Measurements from ENCODE around the gene HOXB2. TPM values are rescaled to one million over a fixed set of nuclear protein-coding genes. Genes with fewer than 3 reads are reported as not detected.

HOXB2 gene
- total RNA-seq, 6 experiments from 2014 or later: 1.1 to 1.9 (median 1.5) TPM

DNA sequence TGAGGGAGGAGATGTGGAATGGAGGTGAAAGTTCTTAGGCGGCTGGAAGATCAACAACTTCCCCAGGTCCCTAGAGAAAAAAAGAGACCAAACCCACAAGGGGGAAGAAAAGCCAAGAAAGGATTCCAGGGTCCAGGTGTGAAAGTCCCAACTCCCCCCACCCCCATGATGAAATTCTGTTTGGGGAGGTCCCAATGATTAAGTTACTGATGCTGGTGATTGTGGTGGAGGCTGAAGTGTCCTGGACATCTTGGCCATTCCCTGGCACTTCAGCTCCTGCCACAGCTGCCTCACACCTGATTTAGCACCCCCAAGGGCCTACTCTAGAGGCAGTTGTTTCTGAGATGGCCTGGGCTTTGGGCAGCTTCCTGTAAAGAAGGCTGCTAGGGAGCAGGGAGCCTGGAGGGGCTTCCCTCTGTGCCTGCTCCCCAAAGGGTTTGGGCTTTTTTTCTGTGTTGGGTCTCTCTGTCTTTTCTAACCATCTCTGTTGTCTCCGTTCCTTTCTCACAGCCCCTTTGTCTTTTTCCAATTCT, 20.2 kb upstream of the HOXB2 start:
- Histone ChIP-seq H3K4me3 (no peak overlapping the region), H3K9me3 (no peaks in the 10 kb centered on the region), H3K36me3 (no peaks in the 10 kb centered on the region), H3K27me3 (peaks cover 0 to 7% of the 10 kb centered on the region in 2 donors), H3K27ac (peak overlapping the region in 1 of 3 donors; percentile 47), H3K4me1 (no peaks in the 10 kb centered on the region)
- ATAC-seq: no peak
- DNase-seq: no peak
- WGBS (ENCODE audit: insufficient coverage, low coverage, low lambda C conversion rate, missing lambda C conversion rate): 6% methylated on average over 2 of the region's 2 CpGs
- TF ChIP-seq POLR2A (IDR thresholded peaks at IDR 0.05): no peak
- TF ChIP-seq, protein P1, sequence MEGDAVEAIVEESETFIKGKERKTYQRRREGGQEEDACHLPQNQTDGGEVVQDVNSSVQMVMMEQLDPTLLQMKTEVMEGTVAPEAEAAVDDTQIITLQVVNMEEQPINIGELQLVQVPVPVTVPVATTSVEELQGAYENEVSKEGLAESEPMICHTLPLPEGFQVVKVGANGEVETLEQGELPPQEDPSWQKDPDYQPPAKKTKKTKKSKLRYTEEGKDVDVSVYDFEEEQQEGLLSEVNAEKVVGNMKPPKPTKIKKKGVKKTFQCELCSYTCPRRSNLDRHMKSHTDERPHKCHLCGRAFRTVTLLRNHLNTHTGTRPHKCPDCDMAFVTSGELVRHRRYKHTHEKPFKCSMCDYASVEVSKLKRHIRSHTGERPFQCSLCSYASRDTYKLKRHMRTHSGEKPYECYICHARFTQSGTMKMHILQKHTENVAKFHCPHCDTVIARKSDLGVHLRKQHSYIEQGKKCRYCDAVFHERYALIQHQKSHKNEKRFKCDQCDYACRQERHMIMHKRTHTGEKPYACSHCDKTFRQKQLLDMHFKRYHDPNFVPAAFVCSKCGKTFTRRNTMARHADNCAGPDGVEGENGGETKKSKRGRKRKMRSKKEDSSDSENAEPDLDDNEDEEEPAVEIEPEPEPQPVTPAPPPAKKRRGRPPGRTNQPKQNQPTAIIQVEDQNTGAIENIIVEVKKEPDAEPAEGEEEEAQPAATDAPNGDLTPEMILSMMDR (IDR thresholded peaks at IDR 0.05): no peak
- intact Hi-C loops (cut with DNase I): no loop called here

DNA sequence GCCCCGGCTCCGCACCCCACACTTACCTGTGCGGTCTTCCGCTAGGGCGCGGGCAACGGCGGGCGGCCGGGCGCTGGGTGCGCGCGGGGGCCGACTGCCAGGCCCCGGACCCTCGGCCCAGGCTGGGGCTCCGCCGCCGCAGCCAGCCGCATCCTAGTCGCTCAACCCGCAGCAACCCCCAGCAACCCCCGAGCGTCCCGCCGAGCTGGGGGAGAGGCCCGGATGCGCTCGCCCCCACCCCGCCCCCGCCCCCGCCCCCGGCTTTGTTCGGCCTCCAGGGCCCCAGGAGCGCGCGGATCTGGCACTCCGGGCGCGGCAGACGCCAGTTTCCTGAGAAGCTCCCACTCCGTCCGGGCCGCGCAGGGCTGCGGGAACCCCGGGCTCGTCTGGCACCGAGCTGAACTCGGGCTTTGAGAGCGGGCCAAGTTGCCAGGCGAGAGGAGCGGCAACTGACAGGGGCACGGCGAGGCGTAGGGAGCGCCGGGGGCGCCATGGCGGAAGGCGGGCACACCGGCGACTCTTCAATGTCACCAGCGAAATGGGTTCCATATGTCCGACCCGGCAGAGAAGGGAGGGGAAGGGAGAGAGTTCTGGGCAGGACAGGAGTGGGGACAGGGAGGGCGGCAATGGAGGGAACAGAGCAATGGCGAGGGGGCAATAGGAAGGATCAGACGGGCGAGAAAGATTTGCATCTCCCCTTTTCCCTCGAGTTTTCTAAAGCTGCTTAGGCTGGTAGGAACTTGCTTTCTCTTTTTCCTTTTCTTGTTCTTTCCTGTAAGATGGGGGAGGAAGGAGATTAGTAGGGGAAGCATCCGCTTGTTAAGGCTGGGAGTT, 19.5 kb upstream of the HOXB2 start:
- WGBS (ENCODE audit: insufficient coverage, low coverage, low lambda C conversion rate, missing lambda C conversion rate): 7% methylated on average over 25 of the region's 73 CpGs
- no peaks in the 10 kb centered on the region for H3K9me3 ChIP-seq
- ATAC-seq: peak; percentile 30 to 37 (median 34)
- H3K27me3 ChIP-seq: peaks cover 0 to 11% of the 10 kb centered on the region in 2 donors
- H3K4me1 ChIP-seq: no peaks in the 10 kb centered on the region
- no peak for DNase-seq
- no peaks in the 10 kb centered on the region for H3K36me3 ChIP-seq
- H3K27ac ChIP-seq: peak overlapping the region; percentile 29 to 47 (median 47)
- TF ChIP-seq, protein P1 (IDR thresholded peaks at IDR 0.05): no peak
- TF ChIP-seq POLR2A (IDR thresholded peaks at IDR 0.05): no peak
- peak overlapping the region in 1 of 3 donors; percentile 16 for H3K4me3 ChIP-seq
- intact Hi-C loops (cut with DNase I): no loop called here

DNA sequence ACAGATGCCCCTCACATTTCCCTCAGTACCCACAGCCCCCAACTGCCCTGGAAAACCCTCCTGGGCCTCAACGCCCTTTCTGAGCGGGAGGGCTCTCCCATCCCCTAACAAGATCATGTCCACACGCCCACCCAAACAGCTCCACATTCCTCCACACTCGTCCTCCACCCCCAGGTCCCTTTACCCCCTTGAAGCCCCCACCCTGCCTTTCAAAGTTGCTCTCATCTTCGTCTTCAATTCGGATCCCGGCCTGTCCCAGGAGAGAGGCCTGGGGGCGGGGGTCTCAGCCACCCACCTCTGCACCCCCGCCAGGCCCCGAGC, 18.9 kb upstream of the HOXB2 start:
- intact Hi-C loops (cut with DNase I): no loop called here
- WGBS (ENCODE audit: insufficient coverage, low coverage, low lambda C conversion rate, missing lambda C conversion rate): 14% methylated on average over 10 of the region's 10 CpGs
- Histone ChIP-seq H3K27me3 (peaks cover 0 to 13% of the 10 kb centered on the region in 2 donors), H3K9me3 (no peaks in the 10 kb centered on the region), H3K27ac (peak overlapping the region in 2 of 3 donors; percentile 4 to 24), H3K4me3 (peak overlapping the region in 1 of 3 donors; percentile 16), H3K36me3 (no peaks in the 10 kb centered on the region), H3K4me1 (no peaks in the 10 kb centered on the region)
- ATAC-seq: no peak
- no peak for TF ChIP-seq POLR2A (IDR thresholded peaks at IDR 0.05)
- TF ChIP-seq, protein P1 (IDR thresholded peaks at IDR 0.05): no peak
- DNase-seq: no peak

DNA sequence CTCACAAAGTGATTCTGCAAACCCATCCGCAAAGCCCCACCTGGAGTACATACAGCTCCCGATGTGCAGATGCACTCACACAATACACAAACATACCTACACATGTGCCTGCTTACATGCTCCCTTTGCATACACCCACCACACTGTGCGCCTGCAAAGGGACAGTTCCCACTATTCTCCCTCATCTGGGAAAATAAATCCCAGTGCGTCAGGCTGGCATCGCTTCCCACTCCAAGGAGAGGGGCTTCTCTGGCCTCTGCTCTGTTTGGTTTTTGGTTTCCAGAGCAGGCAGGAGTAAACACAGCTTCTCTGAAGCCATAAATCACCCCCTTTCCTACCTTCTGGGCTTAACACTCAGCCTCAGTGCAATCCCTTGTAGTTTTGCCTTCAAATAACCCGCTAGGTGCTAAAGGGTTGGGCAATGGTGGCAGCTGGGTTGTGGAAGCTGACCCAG, 18.5 kb upstream of the HOXB2 start:
- Histone ChIP-seq H3K4me1 (no peaks in the 10 kb centered on the region), H3K9me3 (no peaks in the 10 kb centered on the region), H3K36me3 (no peaks in the 10 kb centered on the region), H3K27ac (peak overlapping the region in 1 of 3 donors; percentile 4), H3K27me3 (peaks cover 0 to 9% of the 10 kb centered on the region in 2 donors), H3K4me3 (no peak overlapping the region)
- no peak for TF ChIP-seq POLR2A (IDR thresholded peaks at IDR 0.05)
- TF ChIP-seq, protein P1 (IDR thresholded peaks at IDR 0.05): no peak
- ATAC-seq (no peak), DNase-seq (no peak)
- WGBS (ENCODE audit: insufficient coverage, low coverage, low lambda C conversion rate, missing lambda C conversion rate): 22% methylated on average over 4 of the region's 6 CpGs
- intact Hi-C loops (cut with DNase I): no loop called here

Measured in right lobe of liver (tissue), 6 donors.